Measurements from ENCODE around the gene SEC61B.

The SEC61B gene

DNA sequence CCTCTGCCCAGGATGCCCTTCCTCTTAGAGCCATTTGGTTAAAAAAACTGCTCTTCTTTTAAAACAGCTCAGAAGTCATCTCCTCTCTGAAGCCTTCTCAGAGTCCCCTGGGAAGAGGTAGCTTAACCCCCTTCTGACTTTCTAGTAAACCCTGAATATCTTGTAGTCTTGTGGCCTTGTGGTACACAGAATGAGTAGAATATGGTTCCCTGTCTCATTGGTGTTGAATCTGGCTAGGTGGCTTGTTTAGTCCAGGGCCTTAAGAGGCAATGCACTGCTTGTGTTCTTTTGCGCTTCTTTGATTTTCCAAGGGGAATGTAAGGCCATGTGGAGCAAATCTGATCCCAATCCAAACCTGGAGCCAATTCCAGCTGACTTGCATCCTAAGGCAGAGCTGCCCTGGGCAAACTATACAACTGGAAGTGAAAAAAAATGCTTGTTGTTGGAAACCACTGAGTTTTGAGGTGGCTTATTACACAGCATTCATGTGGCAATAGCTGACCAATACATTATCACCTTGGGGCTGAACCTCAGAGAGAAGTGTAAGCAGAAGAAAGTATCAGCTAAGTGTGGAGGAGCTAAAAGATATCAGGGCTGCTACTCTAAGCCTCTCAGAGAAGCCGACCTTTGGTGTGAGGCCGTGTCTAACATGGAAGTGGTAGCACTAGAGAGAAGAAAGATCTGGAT lies 31.3 kb upstream of the SEC61B start:
- TF ChIP-seq FOXP2 (optimal IDR thresholded peaks at IDR 0.05; ENCODE audit: borderline replicate concordance, extremely low read depth, extremely low read length, insufficient read depth), result no peak
- TF ChIP-seq SIN3A (IDR thresholded peaks at IDR 0.05; ENCODE audit: borderline replicate concordance, insufficient read depth, low read length), result no peak
- TF ChIP-seq POLR2AphosphoS5 (IDR thresholded peaks at IDR 0.05; ENCODE audit: low read depth, low read length), result no peak
- TF ChIP-seq TAF1 (IDR thresholded peaks at IDR 0.05; ENCODE audit: borderline replicate concordance, insufficient read depth, low read length), result no peak
- TF ChIP-seq, protein P1, sequence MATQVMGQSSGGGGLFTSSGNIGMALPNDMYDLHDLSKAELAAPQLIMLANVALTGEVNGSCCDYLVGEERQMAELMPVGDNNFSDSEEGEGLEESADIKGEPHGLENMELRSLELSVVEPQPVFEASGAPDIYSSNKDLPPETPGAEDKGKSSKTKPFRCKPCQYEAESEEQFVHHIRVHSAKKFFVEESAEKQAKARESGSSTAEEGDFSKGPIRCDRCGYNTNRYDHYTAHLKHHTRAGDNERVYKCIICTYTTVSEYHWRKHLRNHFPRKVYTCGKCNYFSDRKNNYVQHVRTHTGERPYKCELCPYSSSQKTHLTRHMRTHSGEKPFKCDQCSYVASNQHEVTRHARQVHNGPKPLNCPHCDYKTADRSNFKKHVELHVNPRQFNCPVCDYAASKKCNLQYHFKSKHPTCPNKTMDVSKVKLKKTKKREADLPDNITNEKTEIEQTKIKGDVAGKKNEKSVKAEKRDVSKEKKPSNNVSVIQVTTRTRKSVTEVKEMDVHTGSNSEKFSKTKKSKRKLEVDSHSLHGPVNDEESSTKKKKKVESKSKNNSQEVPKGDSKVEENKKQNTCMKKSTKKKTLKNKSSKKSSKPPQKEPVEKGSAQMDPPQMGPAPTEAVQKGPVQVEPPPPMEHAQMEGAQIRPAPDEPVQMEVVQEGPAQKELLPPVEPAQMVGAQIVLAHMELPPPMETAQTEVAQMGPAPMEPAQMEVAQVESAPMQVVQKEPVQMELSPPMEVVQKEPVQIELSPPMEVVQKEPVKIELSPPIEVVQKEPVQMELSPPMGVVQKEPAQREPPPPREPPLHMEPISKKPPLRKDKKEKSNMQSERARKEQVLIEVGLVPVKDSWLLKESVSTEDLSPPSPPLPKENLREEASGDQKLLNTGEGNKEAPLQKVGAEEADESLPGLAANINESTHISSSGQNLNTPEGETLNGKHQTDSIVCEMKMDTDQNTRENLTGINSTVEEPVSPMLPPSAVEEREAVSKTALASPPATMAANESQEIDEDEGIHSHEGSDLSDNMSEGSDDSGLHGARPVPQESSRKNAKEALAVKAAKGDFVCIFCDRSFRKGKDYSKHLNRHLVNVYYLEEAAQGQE (IDR thresholded peaks at IDR 0.05; ENCODE audit: insufficient read depth in 1 of 2, low read depth in 2 of 2, low read length in 2 of 2), result no peak

DNA sequence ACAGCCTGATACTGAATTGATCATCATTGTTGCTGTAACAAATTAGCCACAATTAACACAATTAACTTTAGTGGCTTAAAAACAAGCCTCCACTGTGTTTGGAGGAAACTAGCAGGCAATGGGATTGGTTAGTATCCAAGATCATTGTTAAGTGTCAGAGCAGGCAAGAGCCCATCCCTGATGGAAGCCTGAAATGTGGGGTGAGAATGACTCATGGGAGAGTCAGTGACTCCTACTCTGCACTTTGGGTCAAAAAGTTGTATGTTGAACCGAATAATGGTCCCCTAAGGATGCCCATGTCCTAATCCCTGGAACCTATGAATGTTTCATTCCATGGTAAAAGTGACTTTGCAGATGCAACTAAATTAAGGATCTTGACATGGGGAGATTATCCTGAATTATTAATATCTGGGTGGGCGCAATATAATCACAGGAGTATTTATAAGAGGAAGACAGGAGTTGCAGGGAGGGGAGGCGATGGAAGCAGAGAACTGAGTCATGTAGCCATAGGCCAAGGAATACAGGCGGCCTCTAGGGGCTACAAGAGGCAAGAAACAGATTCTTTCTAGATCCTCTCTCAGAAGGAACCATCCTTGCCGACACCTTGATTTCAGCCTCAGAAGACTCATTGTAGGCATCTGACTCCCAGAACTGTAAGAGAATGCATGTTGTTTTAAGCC lies 29.2 kb upstream of the SEC61B start:
- TF ChIP-seq POLR2AphosphoS5 (IDR thresholded peaks at IDR 0.05; ENCODE audit: low read depth, low read length) (no peak), TAF1 (IDR thresholded peaks at IDR 0.05; ENCODE audit: borderline replicate concordance, insufficient read depth, low read length) (no peak), SIN3A (IDR thresholded peaks at IDR 0.05; ENCODE audit: borderline replicate concordance, insufficient read depth, low read length) (no peak), FOXP2 (optimal IDR thresholded peaks at IDR 0.05; ENCODE audit: borderline replicate concordance, extremely low read depth, extremely low read length, insufficient read depth) (no peak)
- TF ChIP-seq, protein P1 (IDR thresholded peaks at IDR 0.05; ENCODE audit: insufficient read depth in 1 of 2, low read depth in 2 of 2, low read length in 2 of 2), result no peak

DNA sequence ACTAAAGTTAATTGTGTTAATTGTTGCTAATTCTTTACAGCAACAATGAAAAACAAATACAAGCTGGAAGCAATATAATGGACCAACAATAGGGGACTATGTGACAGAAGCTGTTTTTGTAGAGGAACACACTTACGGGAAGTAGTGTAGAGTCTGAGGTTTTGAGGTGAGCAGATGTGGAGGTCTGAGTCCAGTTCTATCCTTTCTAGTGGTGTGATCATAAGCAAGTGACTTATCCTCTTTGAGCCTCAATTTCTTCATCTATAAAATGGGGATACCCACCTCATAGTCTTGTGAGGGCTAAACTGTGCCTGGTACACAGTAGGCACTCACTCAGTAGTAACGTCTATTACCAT lies 28.6 kb upstream of the SEC61B start:
- TF ChIP-seq TAF1 (IDR thresholded peaks at IDR 0.05; ENCODE audit: borderline replicate concordance, insufficient read depth, low read length), result no peak
- TF ChIP-seq FOXP2 (optimal IDR thresholded peaks at IDR 0.05; ENCODE audit: borderline replicate concordance, extremely low read depth, extremely low read length, insufficient read depth), result no peak
- TF ChIP-seq, protein P1 (IDR thresholded peaks at IDR 0.05; ENCODE audit: insufficient read depth in 1 of 2, low read depth in 2 of 2, low read length in 2 of 2), result no peak
- TF ChIP-seq SIN3A (IDR thresholded peaks at IDR 0.05; ENCODE audit: borderline replicate concordance, insufficient read depth, low read length), result no peak
- no peak for TF ChIP-seq POLR2AphosphoS5 (IDR thresholded peaks at IDR 0.05; ENCODE audit: low read depth, low read length)

DNA sequence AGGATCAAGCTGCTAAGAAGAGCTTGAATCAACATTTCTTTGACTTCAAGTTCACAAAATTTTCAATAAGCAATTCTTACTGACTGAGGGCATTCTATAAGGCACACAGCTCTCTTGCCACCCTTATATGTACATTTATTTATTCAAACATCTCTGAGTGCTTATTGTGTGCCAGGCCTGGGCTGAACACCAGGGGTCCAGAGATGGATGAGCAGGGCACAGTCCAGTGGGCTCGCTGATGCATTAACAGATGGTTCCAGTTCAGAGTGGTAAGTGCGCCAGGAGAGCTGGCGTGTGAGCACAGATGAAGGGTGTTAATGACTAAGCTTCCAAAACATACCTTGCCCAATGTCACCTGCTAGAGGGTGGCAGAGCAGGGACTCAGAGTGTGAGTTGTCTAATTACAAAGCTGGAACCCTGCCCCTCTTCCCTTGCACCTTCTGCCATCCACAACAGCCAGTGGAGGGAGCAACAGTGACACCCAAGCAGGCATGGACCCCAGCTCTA lies 24.9 kb upstream of the SEC61B start:
- TF ChIP-seq POLR2AphosphoS5 (IDR thresholded peaks at IDR 0.05; ENCODE audit: low read depth, low read length) (no peak), SIN3A (IDR thresholded peaks at IDR 0.05; ENCODE audit: borderline replicate concordance, insufficient read depth, low read length) (no peak), TAF1 (IDR thresholded peaks at IDR 0.05; ENCODE audit: borderline replicate concordance, insufficient read depth, low read length) (no peak), FOXP2 (optimal IDR thresholded peaks at IDR 0.05; ENCODE audit: borderline replicate concordance, extremely low read depth, extremely low read length, insufficient read depth) (no peak)
- TF ChIP-seq, protein P1 (IDR thresholded peaks at IDR 0.05; ENCODE audit: insufficient read depth in 1 of 2, low read depth in 2 of 2, low read length in 2 of 2), result no peak
